H1 (cell line): ENCODE measurements around the gene C16orf54. TPM values are rescaled to one million over a fixed set of nuclear protein-coding genes. Genes with fewer than 3 reads are reported as not detected.

Source experiments
- CTCF ChIA-PET: fragments of 300-600 bp; sonication (Branson Sonifier 250); formaldehyde crosslinking; loops from one replicate; lab custom pipeline; 2021; ENCODE audit not compliant: partially characterized antibody; lab: Charles Lee
- POLR2A ChIA-PET: fragments of 300-600 bp; sonication (Branson Sonifier 250); formaldehyde crosslinking; loops from one replicate; lab custom pipeline; 2021; ENCODE audit warnings: inconsistent platforms; ENCODE audit not compliant: partially characterized antibody; lab: Charles Lee
- DNase-seq, 2 experiments: peaks; one replicate each; pipeline versions ENCODE4 v3.0.0 to v3.0.0-alpha.2; 2010 to 2022; ENCODE audit warnings: low spot score in 2 of 2, low read depth in 1 of 2, mixed read lengths in 1 of 2
- FAIRE-seq: peaks from 2 replicates; lab custom pipeline; 2011; peaks lifted over from hg19 to GRCh38; lab: Jason Lieb, UNC
- H2AFZ ChIP-seq: 2 replicates; pipeline ENCODE4 v1.8.1; 2012; ENCODE audit warnings: low read length, inconsistent platforms
- H2AK5ac ChIP-seq: 2 replicates; pipeline ENCODE4 v1.6.1; 2013; ENCODE audit warnings: low read depth, low read length
- H2BK120ac ChIP-seq: replicated peaks from 2 replicates; pipeline ENCODE3; 2013; ENCODE audit warnings: low read depth, low read length, inconsistent platforms
- H2BK12ac ChIP-seq: 2 replicates; pipeline ENCODE4 v1.6.1; 2013; ENCODE audit warnings: low read depth, low read length
- H2BK15ac ChIP-seq: 2 replicates; pipeline ENCODE4 v1.6.1; 2013; ENCODE audit warnings: low read length
- H2BK20ac ChIP-seq: 2 replicates; pipeline ENCODE4 v1.6.1; 2013; ENCODE audit warnings: low read length
- H2BK5ac ChIP-seq: 2 replicates; pipeline ENCODE4 v1.6.1; 2013; ENCODE audit warnings: low read depth, low read length
- H3K14ac ChIP-seq: 2 replicates; pipeline ENCODE4 v1.6.1; 2013; ENCODE audit warnings: inconsistent platforms; ENCODE audit not compliant: insufficient read length
- H3K18ac ChIP-seq: 2 replicates; pipeline ENCODE4 v1.6.1; 2013; ENCODE audit warnings: low read length; ENCODE audit errors: extremely low read depth
- H3K23ac ChIP-seq: 2 replicates; pipeline ENCODE4 v1.6.1; 2013; ENCODE audit warnings: inconsistent platforms; ENCODE audit not compliant: insufficient read length
- H3K23me2 ChIP-seq: 2 replicates; pipeline ENCODE4 v1.6.1; 2013; ENCODE audit warnings: low read depth, low read length
- H3K27ac ChIP-seq: 2 replicates; pipeline ENCODE4 v1.6.1; 2011; ENCODE audit warnings: low read depth, low read length, inconsistent platforms
- H3K27me3 ChIP-seq, 4 experiments: replicated peaks in 1 of 4; 1 replicate in 1 of 4; 2 replicates in 3 of 4; pipeline versions ENCODE4 v1.6.1 to v1.8.1; 2011 to 2013; ENCODE audit warnings: low read length in 3 of 4, mild to moderate bottlenecking in 3 of 4, inconsistent platforms in 2 of 4, mixed read lengths in 2 of 4, moderate library complexity in 1 of 4; ENCODE audit not compliant: control insufficient read depth in 3 of 4, insufficient read depth in 3 of 4; ENCODE audit errors: extremely low read depth in 1 of 4
- H3K36me3 ChIP-seq, 4 experiments: 2 replicates each; pipeline versions ENCODE4 v1.6.1 to v1.8.1; 2011 to 2013; ENCODE audit warnings: mild to moderate bottlenecking in 4 of 4, low read length in 3 of 4, moderate library complexity in 2 of 4, control low read depth in 1 of 4, inconsistent platforms in 1 of 4; ENCODE audit not compliant: insufficient read depth in 4 of 4, control insufficient read depth in 2 of 4
- H3K4ac ChIP-seq: replicated peaks from 2 replicates; pipeline ENCODE3; 2013; ENCODE audit warnings: low read length, low read depth, mixed read lengths, inconsistent platforms; ENCODE audit not compliant: insufficient read length
- H3K4me1 ChIP-seq, 4 experiments: replicated peaks in 1 of 4; 1 replicate in 1 of 4; 2 replicates in 3 of 4; pipeline versions ENCODE4 v1.6.1 to v1.8.1; 2011 to 2013; ENCODE audit warnings: low read length in 3 of 4, inconsistent platforms in 2 of 4, mixed read lengths in 1 of 4; ENCODE audit not compliant: insufficient read depth in 4 of 4, control insufficient read depth in 3 of 4
- H3K4me2 ChIP-seq, 2 experiments: 2 replicates each; pipeline versions ENCODE4 v1.6.1 to v1.8.1; 2011 to 2013; ENCODE audit warnings: low read depth in 2 of 2, low read length in 2 of 2, control low read depth in 1 of 2, inconsistent platforms in 1 of 2, mild to moderate bottlenecking in 1 of 2; ENCODE audit not compliant: insufficient read depth in 1 of 2
- H3K4me3 ChIP-seq, 4 experiments: fragments of 200-600, 300-600 bp in 1 of 4; sonication (generic), shearing (Covaris generic), sonication (Bioruptor Twin) in 1 of 4; 2 replicates each; pipeline versions ENCODE4 v1.5.1 to v1.8.1; 2011 to 2016; ENCODE audit warnings: low read length in 4 of 4, low read depth in 3 of 4, control low read depth in 2 of 4, inconsistent platforms in 2 of 4, mild to moderate bottlenecking in 2 of 4, mixed read lengths in 1 of 4, moderate library complexity in 1 of 4; ENCODE audit not compliant: insufficient read depth in 2 of 4; ENCODE audit errors: extremely low read depth in 1 of 4
- H3K56ac ChIP-seq: replicated peaks from 2 replicates; pipeline ENCODE3; 2013; ENCODE audit warnings: low read depth, mild to moderate bottlenecking, mixed read lengths, low read length, inconsistent platforms; ENCODE audit not compliant: insufficient read length
- H3K79me1 ChIP-seq: 2 replicates; pipeline ENCODE4 v1.6.1; 2013; ENCODE audit warnings: low read depth, low read length, control low read depth
- H3K79me2 ChIP-seq, 2 experiments: 2 replicates each; pipeline versions ENCODE4 v1.6.1 to v1.8.1; 2012 to 2013; ENCODE audit warnings: low read length in 2 of 2, mild to moderate bottlenecking in 2 of 2, inconsistent platforms in 1 of 2; ENCODE audit not compliant: insufficient read depth in 2 of 2, control insufficient read depth in 1 of 2
- H3K9ac ChIP-seq, 4 experiments: replicated peaks in 1 of 4; 1 replicate in 1 of 4; 2 replicates in 3 of 4; pipeline versions ENCODE4 v1.6.1 to v1.8.1; 2011 to 2013; ENCODE audit warnings: low read depth in 3 of 4, low read length in 3 of 4, control low read depth in 2 of 4, mild to moderate bottlenecking in 2 of 4, moderate library complexity in 2 of 4, inconsistent platforms in 1 of 4; ENCODE audit errors: extremely low read depth in 1 of 4
- H3K9me3 ChIP-seq, 2 experiments: 2 replicates each; pipeline versions ENCODE4 v1.6.1 to v1.8.1; 2012 to 2013; ENCODE audit warnings: mild to moderate bottlenecking in 2 of 2, moderate library complexity in 2 of 2, control low read depth in 1 of 2, inconsistent platforms in 1 of 2, low read depth in 1 of 2, low read length in 1 of 2, mixed read lengths in 1 of 2; ENCODE audit not compliant: insufficient read depth in 2 of 2
- H4K20me1 ChIP-seq, 2 experiments: replicated peaks in 1 of 2; 2 replicates each; pipeline versions ENCODE3 to v1.8.1; 2011 to 2013; ENCODE audit warnings: inconsistent platforms in 2 of 2, low read length in 2 of 2, mild to moderate bottlenecking in 1 of 2; ENCODE audit not compliant: insufficient read depth in 2 of 2, control insufficient read depth in 1 of 2
- H4K5ac ChIP-seq: 2 replicates; pipeline ENCODE4 v1.6.1; 2013; ENCODE audit warnings: low read length, low read depth, mixed read lengths, inconsistent platforms; ENCODE audit not compliant: insufficient read length
- H4K8ac ChIP-seq: 2 replicates; pipeline ENCODE4 v1.8.0; 2013; ENCODE audit warnings: mild to moderate bottlenecking, moderate library complexity, low read length, inconsistent platforms; ENCODE audit not compliant: insufficient read depth; ENCODE audit errors: extremely low read depth
- H4K91ac ChIP-seq: replicated peaks from 2 replicates; pipeline ENCODE3; 2013; ENCODE audit warnings: low read length, mixed read lengths, inconsistent platforms; ENCODE audit not compliant: insufficient read length
- CHD1 ChIP-seq: IDR thresholded peaks from 2 replicates; pipeline ENCODE4 v1.6.1; 2012; ENCODE audit warnings: low read depth, low read length, improper control_type of control experiment
- KDM5A ChIP-seq: fragments of 200-600 bp; IDR thresholded peaks from 2 replicates; pipeline ENCODE4 v1.7.1; 2012; ENCODE audit warnings: mild to moderate bottlenecking, low read length, inconsistent platforms, mixed read lengths
- RBBP5 ChIP-seq: IDR thresholded peaks from 2 replicates; pipeline ENCODE4 v1.7.1; 2012; ENCODE audit warnings: low read depth, mild to moderate bottlenecking, inconsistent platforms, low read length, moderate library complexity, borderline replicate concordance
- RXRA ChIP-seq: IDR thresholded peaks from 2 replicates; pipeline ENCODE4 v1.6.1; 2011; ENCODE audit warnings: low read depth, mild to moderate bottlenecking, low read length, moderate library complexity; ENCODE audit not compliant: insufficient read depth
- WGBS, 2 experiments: shearing (Covaris generic) in 1 of 2; methylation state at CpG; one replicate each; pipeline versions ENCODE4 v1.1.6 to v1.1.7; 2013 to 2015; ENCODE audit warnings: low lambda C conversion rate in 2 of 2, mixed read lengths in 2 of 2, inconsistent platforms in 1 of 2, low coverage in 1 of 2, missing lambda C conversion rate in 1 of 2; ENCODE audit not compliant: insufficient replicate concordance in 2 of 2, insufficient coverage in 1 of 2, insufficient read length in 1 of 2; ENCODE audit errors: extremely low coverage in 1 of 2, missing lambda C conversion rate in 1 of 2; 5-methylcytosine and 5-hydroxymethylcytosine counted together
- polyA plus RNA-seq, 7 experiments: library from polyadenylated mRNA; depleted of rRNA in 3 of 7; stranded (reverse) in 5 of 7; unstranded in 2 of 7; fragments of >200 nt in 5 of 7; fragments of 200-250 nt in 2 of 7; gene quantifications; 1 replicate in 5 of 7; 2 replicates in 1 of 7; 4 replicates in 1 of 7; pipeline versions ENCODE4 v1.2.1 to v1.2.3, GENCODE V29; 2011 to 2013; ENCODE audit warnings: missing spikeins in 2 of 7, mixed read lengths in 2 of 7
- total RNA-seq: library from RNA; stranded (reverse); fragmentation: NEBNext Ultra II Directional; extraction: Animal tissue kit (Norgen Biotek cat#: 25700); gene quantifications from 2 replicates; pipeline ENCODE4 v1.2.1, GENCODE V29; 2021

The C16orf54 gene
- total and polyA plus RNA-seq, 2 of the 8 experiments (the other 6 are each of a cell fraction or from before 2014, with no cell fraction given): not detected

DNA sequence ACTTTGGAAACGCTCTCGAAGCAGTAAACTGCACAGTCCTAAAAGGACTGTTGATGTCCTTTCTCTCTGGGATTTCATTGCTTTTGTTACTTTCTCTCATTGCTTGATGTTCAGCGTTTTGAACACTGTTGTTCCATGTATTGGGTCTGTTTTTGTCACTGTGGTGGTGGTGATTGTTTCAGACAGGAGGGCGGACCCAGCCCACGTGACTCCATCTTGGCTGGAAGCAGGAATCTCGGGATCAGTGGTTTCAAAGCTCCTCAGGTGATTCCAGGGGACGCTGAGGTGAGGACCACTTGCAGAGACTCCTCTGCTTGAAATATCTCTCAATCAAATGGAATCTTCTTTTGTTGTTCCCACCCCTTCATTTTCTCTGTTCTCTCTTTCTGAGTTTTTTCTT, 18.3 kb downstream of the C16orf54 start:
- H3K9ac ChIP-seq: no peak overlapping the region
- no peak overlapping the region for H3K4me3 ChIP-seq
- H2BK120ac ChIP-seq: no peak overlapping the region
- no peak for TF ChIP-seq RBBP5
- no peak for TF ChIP-seq KDM5A
- no peak for TF ChIP-seq CHD1
- TF ChIP-seq RXRA: no peak
- peaks cover 24 to 73% (median 32%) of the 10 kb centered on the region in 4 experiments for H3K36me3 ChIP-seq
- peaks cover 0 to 48% of the 10 kb centered on the region in 2 experiments; a peak in 3 of 4 replicates for H3K79me2 ChIP-seq
- DNase-seq (no peak), FAIRE-seq (no peak)
- H3K56ac ChIP-seq: no peak overlapping the region
- 91% methylated on average over 7 of the region's 7 CpGs; no CpG with 5 or more reads in 1 of the 2 experiments for WGBS, 2 experiments
- no peak overlapping the region for H3K4me2 ChIP-seq
- peaks cover 8% of the 10 kb centered on the region; the same call in 1 of the 2 replicates for H3K79me1 ChIP-seq
- no peak overlapping the region for H2BK5ac ChIP-seq
- no peak overlapping the region for H3K4ac ChIP-seq
- ChIA-PET POLR2A (interaction anchor here (0.9 to 26.3 kb wide), 10 partner anchors 9 to 63 kb away, joined by 3 to 490 read pairs (median 6); partner anchors contain the start of gene KIF22), CTCF (interaction anchor here (1.0 to 7.4 kb wide), 7 partner anchors 9 to 58 kb away, joined by 3 to 81 read pairs (median 3); no protein-coding TSS in a partner anchor)
- no peaks in the 10 kb centered on the region for H3K9me3 ChIP-seq
- H2AK5ac ChIP-seq: no peak overlapping the region
- H3K27me3 ChIP-seq: no peaks in the 10 kb centered on the region
- no peaks in the 10 kb centered on the region for H3K23me2 ChIP-seq
- no peak overlapping the region for H2BK15ac ChIP-seq
- no peak overlapping the region for H4K5ac ChIP-seq
- no peak overlapping the region for H3K23ac ChIP-seq
- no peak overlapping the region for H4K91ac ChIP-seq
- H3K14ac ChIP-seq: no peak overlapping the region
- H3K18ac ChIP-seq: no peak overlapping the region
- 0 out of 2 replicates have a peak overlapping the region, but pooled peaks have one; percentile 22 for H3K27ac ChIP-seq
- no peak overlapping the region for H2BK20ac ChIP-seq
- no peak overlapping the region for H4K8ac ChIP-seq
- H2BK12ac ChIP-seq: no peak overlapping the region
- no peaks in the 10 kb centered on the region for H3K4me1 ChIP-seq
- no peak overlapping the region for H2AFZ ChIP-seq
- peaks cover 2 to 7% of the 10 kb centered on the region in 2 experiments for H4K20me1 ChIP-seq
